Measurements from ENCODE around the gene CD244. TPM values are rescaled to one million over a fixed set of nuclear protein-coding genes. Genes with fewer than 3 reads are reported as not detected.

Gene CD244
- total RNA-seq, 1 experiment from 2014 or later, result not detected

DNA sequence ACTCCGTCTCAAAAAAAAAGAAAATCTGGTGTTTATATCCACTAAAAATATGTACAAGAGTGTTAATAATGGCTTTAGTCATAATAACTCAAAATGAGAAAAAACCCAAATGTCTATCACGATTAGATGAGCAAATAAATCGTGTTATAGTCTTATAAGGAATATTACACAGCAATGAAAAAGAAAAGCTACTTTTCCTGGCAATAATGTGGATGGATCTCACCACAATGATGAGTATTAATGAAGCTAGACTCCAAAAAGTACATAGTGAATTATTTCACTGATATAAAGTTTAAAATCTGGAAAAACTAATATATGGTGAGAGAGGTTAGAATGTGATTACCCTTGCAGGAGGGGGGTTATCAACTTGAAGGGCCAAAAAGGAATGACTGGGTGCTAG is 9.7 kb downstream of the CD244 start:
- Histone ChIP-seq H3F3A (ENCODE audit: insufficient read depth, low read depth) (no peaks in the 10 kb centered on the region), H3K4me3 (no peak overlapping the region), H3K27ac (no peak overlapping the region), H3K9me3 (ENCODE audit: insufficient read depth, low read depth) (no peaks in the 10 kb centered on the region), H3K27me3 (ENCODE audit: insufficient read depth, low read depth) (peaks cover 21% of the 10 kb centered on the region), H2AFZ (no peak overlapping the region), H3K4me1 (replicated peaks; ENCODE audit: insufficient read depth) (no peaks in the 10 kb centered on the region), H3K4me2 (no peak overlapping the region), H3K36me3 (ENCODE audit: low read depth) (no peaks in the 10 kb centered on the region), H3K9me2 (ENCODE audit: insufficient read depth) (no peaks in the 10 kb centered on the region), H4K20me1 (ENCODE audit: insufficient read depth) (no peaks in the 10 kb centered on the region), H3K79me2 (ENCODE audit: low read depth) (no peaks in the 10 kb centered on the region)
- ChIA-PET CTCF (no interaction called here), POLR2A (ENCODE audit: unreplicated experiment) (no interaction called here)
- TF ChIP-seq EZH2 (IDR thresholded peaks at IDR 0.05; ENCODE audit: low read depth), result no peak
- TF ChIP-seq, protein P1, sequence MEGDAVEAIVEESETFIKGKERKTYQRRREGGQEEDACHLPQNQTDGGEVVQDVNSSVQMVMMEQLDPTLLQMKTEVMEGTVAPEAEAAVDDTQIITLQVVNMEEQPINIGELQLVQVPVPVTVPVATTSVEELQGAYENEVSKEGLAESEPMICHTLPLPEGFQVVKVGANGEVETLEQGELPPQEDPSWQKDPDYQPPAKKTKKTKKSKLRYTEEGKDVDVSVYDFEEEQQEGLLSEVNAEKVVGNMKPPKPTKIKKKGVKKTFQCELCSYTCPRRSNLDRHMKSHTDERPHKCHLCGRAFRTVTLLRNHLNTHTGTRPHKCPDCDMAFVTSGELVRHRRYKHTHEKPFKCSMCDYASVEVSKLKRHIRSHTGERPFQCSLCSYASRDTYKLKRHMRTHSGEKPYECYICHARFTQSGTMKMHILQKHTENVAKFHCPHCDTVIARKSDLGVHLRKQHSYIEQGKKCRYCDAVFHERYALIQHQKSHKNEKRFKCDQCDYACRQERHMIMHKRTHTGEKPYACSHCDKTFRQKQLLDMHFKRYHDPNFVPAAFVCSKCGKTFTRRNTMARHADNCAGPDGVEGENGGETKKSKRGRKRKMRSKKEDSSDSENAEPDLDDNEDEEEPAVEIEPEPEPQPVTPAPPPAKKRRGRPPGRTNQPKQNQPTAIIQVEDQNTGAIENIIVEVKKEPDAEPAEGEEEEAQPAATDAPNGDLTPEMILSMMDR (conservative IDR thresholded peaks at IDR 0.05), result no peak
- DNase-seq, result no peak
- no TSS peak for BruUV-seq (replicated peaks)
- intact Hi-C loops (cut with micrococcal nuclease; ENCODE audit: unreplicated experiment), result no loop called here

DNA sequence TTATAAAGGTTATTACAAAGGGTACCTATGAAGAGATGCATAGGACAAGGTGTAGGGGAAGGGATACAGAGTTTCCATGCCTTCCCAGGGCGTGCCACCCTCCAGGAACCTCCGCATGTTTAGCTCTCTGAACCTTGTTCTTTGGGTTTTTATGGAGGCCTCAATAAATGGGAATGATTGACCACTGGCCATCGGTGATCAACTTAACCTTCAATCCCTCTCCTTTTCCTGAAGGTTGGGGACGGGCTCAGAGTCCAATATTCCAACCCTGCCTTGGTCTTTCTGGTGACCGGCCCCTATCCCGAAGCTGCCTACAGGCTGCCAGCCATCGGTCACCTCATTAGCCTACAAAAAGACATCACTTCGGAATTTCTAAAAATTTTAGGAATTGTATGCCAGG is 11.7 kb downstream of the CD244 start:
- H3K4me1 ChIP-seq (replicated peaks; ENCODE audit: insufficient read depth), result no peaks in the 10 kb centered on the region
- H3K27ac ChIP-seq, result no peak overlapping the region
- H3K9me3 ChIP-seq (ENCODE audit: insufficient read depth, low read depth), result no peaks in the 10 kb centered on the region
- no peaks in the 10 kb centered on the region for H3K79me2 ChIP-seq (ENCODE audit: low read depth)
- H3K36me3 ChIP-seq (ENCODE audit: low read depth), result no peaks in the 10 kb centered on the region
- ChIA-PET POLR2A (ENCODE audit: unreplicated experiment) (no interaction called here), CTCF (no interaction called here)
- no TSS peak for BruUV-seq (replicated peaks)
- H3K9me2 ChIP-seq (ENCODE audit: insufficient read depth), result no peaks in the 10 kb centered on the region
- no peaks in the 10 kb centered on the region for H4K20me1 ChIP-seq (ENCODE audit: insufficient read depth)
- no peak overlapping the region for H2AFZ ChIP-seq
- intact Hi-C loops (cut with micrococcal nuclease; ENCODE audit: unreplicated experiment), result no loop called here
- TF ChIP-seq, protein P1 (conservative IDR thresholded peaks at IDR 0.05), result no peak
- no peak for TF ChIP-seq EZH2 (IDR thresholded peaks at IDR 0.05; ENCODE audit: low read depth)
- DNase-seq, result no peak
- H3F3A ChIP-seq (ENCODE audit: insufficient read depth, low read depth), result no peaks in the 10 kb centered on the region
- H3K4me3 ChIP-seq, result no peak overlapping the region
- no peak overlapping the region for H3K4me2 ChIP-seq
- peaks cover 23% of the 10 kb centered on the region for H3K27me3 ChIP-seq (ENCODE audit: insufficient read depth, low read depth)

DNA sequence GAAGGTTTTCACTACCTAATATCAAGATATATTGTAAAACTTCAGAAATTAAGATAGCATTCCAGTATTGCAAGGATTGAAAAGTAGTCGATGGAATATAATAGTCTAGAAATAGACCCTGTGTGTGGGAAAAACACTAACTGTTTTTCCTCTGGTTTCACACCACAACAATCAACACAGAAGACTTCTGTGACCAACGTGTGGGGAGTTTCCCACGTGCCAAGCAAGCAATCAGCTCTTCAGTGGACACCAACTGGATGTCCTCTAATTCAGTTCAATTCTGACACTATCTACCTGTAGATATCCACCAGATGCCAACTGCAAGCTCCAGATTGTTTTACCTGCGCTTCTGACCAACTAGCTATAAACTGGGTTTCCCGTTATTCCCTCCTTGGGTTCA is 12.1 kb downstream of the CD244 start:
- no peak for DNase-seq
- H3K27ac ChIP-seq, result no peak overlapping the region
- no peaks in the 10 kb centered on the region for H3K79me2 ChIP-seq (ENCODE audit: low read depth)
- no peaks in the 10 kb centered on the region for H3K36me3 ChIP-seq (ENCODE audit: low read depth)
- no peaks in the 10 kb centered on the region for H3F3A ChIP-seq (ENCODE audit: insufficient read depth, low read depth)
- no peak overlapping the region for H3K4me3 ChIP-seq
- peaks cover 23% of the 10 kb centered on the region for H3K27me3 ChIP-seq (ENCODE audit: insufficient read depth, low read depth)
- CTCF ChIA-PET, result interaction anchor here (0.5 kb wide), 1 partner anchor 47 kb away, joined by 3 read pairs; no protein-coding TSS in a partner anchor
- H3K9me3 ChIP-seq (ENCODE audit: insufficient read depth, low read depth), result 0 out of 2 replicates have a peak, but pooled peaks cover 1% of the 10 kb centered on the region
- no peak overlapping the region for H2AFZ ChIP-seq
- no peaks in the 10 kb centered on the region for H3K4me1 ChIP-seq (replicated peaks; ENCODE audit: insufficient read depth)
- intact Hi-C loops (cut with micrococcal nuclease; ENCODE audit: unreplicated experiment), result no loop called here
- no TSS peak for BruUV-seq (replicated peaks)
- POLR2A ChIA-PET (ENCODE audit: unreplicated experiment), result no interaction called here
- no peaks in the 10 kb centered on the region for H4K20me1 ChIP-seq (ENCODE audit: insufficient read depth)
- no peak overlapping the region for H3K4me2 ChIP-seq
- TF ChIP-seq, protein P1 (conservative IDR thresholded peaks at IDR 0.05), result no peak
- TF ChIP-seq EZH2 (IDR thresholded peaks at IDR 0.05; ENCODE audit: low read depth), result no peak
- no peaks in the 10 kb centered on the region for H3K9me2 ChIP-seq (ENCODE audit: insufficient read depth)

Measured in PC-9 (cell line).